Measurements from ENCODE around the gene SWAP70. TPM values are rescaled to one million over a fixed set of nuclear protein-coding genes. Genes with fewer than 3 reads are reported as not detected.

The SWAP70 gene
- total and polyA plus RNA-seq, 2 experiments from 2014 or later: 30.3 to 33.3 TPM

DNA sequence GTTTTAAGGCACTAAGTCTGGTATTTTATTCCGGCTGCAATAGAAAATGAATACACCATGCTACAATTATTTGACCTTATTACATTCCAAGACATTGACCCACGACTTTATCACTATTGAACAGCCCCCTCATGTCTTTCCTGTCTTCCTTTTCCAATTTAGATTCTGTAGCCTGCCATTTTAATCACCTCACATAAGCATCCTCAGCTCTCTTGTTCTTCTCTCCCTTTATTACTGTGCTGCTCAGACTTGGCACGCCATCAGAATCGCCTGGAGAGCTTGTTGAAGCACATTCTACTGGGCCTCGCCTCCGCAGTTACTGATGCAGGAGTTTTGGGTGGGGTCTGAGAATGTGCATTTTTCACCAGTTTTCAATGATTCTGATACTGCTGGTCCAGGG is 38.7 kb upstream of the SWAP70 start (continued):
- TF ChIP-seq REST (IDR thresholded peaks at IDR 0.05; ENCODE audit: unreplicated experiment) (no peak), ZNF331 (CRISPR knock-in tag; IDR thresholded peaks at IDR 0.05; ENCODE audit: low read depth) (no peak), NANOG (IDR thresholded peaks at IDR 0.05; ENCODE audit: borderline replicate concordance) (no peak), EZH2 (IDR thresholded peaks at IDR 0.05; ENCODE audit: low read depth, unreplicated experiment) (no peak), JUNB (IDR thresholded peaks at IDR 0.05; ENCODE audit: unreplicated experiment) (no peak), POLR2AphosphoS5 (IDR thresholded peaks at IDR 0.05; ENCODE audit: low read depth) (no peak)

GRCh38 chr11:9625728-9626127 is 38.1 kb upstream of the SWAP70 start:
- H3K9me2 ChIP-seq (ENCODE audit: insufficient read depth): no peaks in the 10 kb centered on the region
- DNase-seq (ENCODE audit: low spot score): no peak
- Mint-ChIP-seq H3K9me3 (peaks cover 10% of the 10 kb centered on the region), H3K4me1 (peaks cover 45% of the 10 kb centered on the region), H3K4me3 (no peak overlapping the region), H3K27ac (peak overlapping the region; percentile 59; the same call in 1 of the 2 replicates), H3K27me3 (ENCODE audit: insufficient read depth, low read depth, poor library complexity) (peaks cover 16% of the 10 kb centered on the region), H3K36me3 (ENCODE audit: low read depth) (peaks cover 17% of the 10 kb centered on the region)
- no peak overlapping the region for H3K4me3 ChIP-seq
- no peak for ATAC-seq
- peak overlapping the region; percentile 76; the same call in 1 of the 2 replicates for H3K27ac ChIP-seq (ENCODE audit: low read depth)
- no peaks in the 10 kb centered on the region; the same call in 1 of the 2 replicates for H3F3A ChIP-seq (replicated peaks; ENCODE audit: low read depth)
- H3K27me3 ChIP-seq (ENCODE audit: insufficient read depth): no peaks in the 10 kb centered on the region
- H3K79me2 ChIP-seq (replicated peaks; ENCODE audit: insufficient read depth): no peaks in the 10 kb centered on the region
- H4K20me1 ChIP-seq (replicated peaks; ENCODE audit: insufficient read depth): no peaks in the 10 kb centered on the region
- H3K36me3 ChIP-seq (ENCODE audit: insufficient read depth): no peaks in the 10 kb centered on the region
- H2AFZ ChIP-seq: peak overlapping the region; percentile 30; the same call in 1 of the 2 replicates
- H3K4me1 ChIP-seq (ENCODE audit: insufficient read depth): peaks cover 20% of the 10 kb centered on the region
- TF ChIP-seq CREB1 (CRISPR knock-in tag; IDR thresholded peaks at IDR 0.05; ENCODE audit: low read depth) (no peak), CTCF (conservative IDR thresholded peaks at IDR 0.05; ENCODE audit: low read depth in 2 of 2) (no peak), EZH2phosphoT487 (IDR thresholded peaks at IDR 0.05; ENCODE audit: unreplicated experiment) (no peak)
- TF ChIP-seq, protein P1, sequence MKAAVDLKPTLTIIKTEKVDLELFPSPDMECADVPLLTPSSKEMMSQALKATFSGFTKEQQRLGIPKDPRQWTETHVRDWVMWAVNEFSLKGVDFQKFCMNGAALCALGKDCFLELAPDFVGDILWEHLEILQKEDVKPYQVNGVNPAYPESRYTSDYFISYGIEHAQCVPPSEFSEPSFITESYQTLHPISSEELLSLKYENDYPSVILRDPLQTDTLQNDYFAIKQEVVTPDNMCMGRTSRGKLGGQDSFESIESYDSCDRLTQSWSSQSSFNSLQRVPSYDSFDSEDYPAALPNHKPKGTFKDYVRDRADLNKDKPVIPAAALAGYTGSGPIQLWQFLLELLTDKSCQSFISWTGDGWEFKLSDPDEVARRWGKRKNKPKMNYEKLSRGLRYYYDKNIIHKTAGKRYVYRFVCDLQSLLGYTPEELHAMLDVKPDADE (IDR thresholded peaks at IDR 0.05): no peak
- H3K4me2 ChIP-seq: no peak overlapping the region
